Measurements from ENCODE around the gene LRRC4. TPM values are rescaled to one million over a fixed set of nuclear protein-coding genes. Genes with fewer than 3 reads are reported as not detected.
A peak's percentile ranks its signal among the peaks of the same experiment; 100 is the strongest.

Gene LRRC4
- total RNA-seq, 1 donor from 2014 or later = 4.4 TPM

DNA sequence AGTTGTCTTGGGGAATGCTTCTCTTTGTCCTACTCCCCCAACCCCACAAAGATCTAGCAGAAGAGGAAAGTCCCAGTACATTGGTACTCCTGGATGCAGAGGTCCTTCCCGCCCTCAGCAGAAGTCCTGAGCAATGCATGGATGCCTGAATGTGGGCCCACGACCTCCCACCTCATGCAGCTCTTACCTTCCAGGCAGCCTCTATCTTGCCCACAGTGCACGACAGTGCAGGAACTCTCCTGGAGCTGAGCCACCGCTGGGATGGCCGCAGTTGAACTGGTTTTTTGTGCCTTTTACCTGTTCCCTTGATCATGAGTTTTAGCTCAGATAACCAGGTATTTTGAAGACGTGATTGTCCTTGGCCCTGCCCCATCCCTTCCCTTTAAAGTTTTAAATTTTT, 37.9 kb downstream of the LRRC4 start:
- Histone ChIP-seq H3K36me3 (peaks cover 15% of the 10 kb centered on the region), H3K4me1 (peaks cover 69% of the 10 kb centered on the region)
- intact Hi-C loops (cut with micrococcal nuclease) = no loop called here

DNA sequence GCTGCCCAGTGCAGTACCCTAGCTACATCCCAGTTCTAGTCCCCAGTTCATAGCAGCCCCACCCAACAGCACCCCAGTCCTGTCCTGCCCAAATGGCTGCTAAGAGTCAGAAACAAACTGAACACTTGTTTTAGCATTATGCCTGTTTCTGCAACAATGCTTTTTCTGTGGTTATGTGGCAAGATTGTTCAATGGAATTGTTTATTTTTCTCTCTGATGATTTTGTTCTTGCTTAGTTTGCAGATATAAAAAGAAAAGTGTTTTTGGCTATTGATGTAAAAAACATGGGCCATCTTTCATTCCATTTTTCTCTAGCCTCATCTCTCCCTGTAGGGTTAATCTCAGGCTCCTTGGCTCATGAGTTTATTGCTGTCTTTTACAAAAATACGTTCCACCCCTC, 42.5 kb downstream of the LRRC4 start:
- Histone ChIP-seq H3K4me3 (no peak overlapping the region), H3K4me1 (peaks cover 65% of the 10 kb centered on the region), H3K27ac (replicated peaks) (no peak overlapping the region), H3K27me3 (ENCODE audit: low read depth) (no peaks in the 10 kb centered on the region), H3K9me3 (replicated peaks) (no peaks in the 10 kb centered on the region), H3K36me3 (peaks cover 15% of the 10 kb centered on the region)
- TF ChIP-seq, protein P1, sequence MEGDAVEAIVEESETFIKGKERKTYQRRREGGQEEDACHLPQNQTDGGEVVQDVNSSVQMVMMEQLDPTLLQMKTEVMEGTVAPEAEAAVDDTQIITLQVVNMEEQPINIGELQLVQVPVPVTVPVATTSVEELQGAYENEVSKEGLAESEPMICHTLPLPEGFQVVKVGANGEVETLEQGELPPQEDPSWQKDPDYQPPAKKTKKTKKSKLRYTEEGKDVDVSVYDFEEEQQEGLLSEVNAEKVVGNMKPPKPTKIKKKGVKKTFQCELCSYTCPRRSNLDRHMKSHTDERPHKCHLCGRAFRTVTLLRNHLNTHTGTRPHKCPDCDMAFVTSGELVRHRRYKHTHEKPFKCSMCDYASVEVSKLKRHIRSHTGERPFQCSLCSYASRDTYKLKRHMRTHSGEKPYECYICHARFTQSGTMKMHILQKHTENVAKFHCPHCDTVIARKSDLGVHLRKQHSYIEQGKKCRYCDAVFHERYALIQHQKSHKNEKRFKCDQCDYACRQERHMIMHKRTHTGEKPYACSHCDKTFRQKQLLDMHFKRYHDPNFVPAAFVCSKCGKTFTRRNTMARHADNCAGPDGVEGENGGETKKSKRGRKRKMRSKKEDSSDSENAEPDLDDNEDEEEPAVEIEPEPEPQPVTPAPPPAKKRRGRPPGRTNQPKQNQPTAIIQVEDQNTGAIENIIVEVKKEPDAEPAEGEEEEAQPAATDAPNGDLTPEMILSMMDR (IDR thresholded peaks at IDR 0.05; ENCODE audit: borderline replicate concordance) = no peak
- no peak for DNase-seq
- intact Hi-C loops (cut with micrococcal nuclease) = no loop called here

More for the DNA sequence above, 37.9 kb downstream of the LRRC4 start:
- H3K27me3 ChIP-seq (ENCODE audit: low read depth) = no peaks in the 10 kb centered on the region
- H3K27ac ChIP-seq (replicated peaks) = no peak overlapping the region
- no peaks in the 10 kb centered on the region for H3K9me3 ChIP-seq (replicated peaks)
- H3K4me3 ChIP-seq = no peak overlapping the region
- TF ChIP-seq, protein P1 (IDR thresholded peaks at IDR 0.05; ENCODE audit: borderline replicate concordance) = no peak
- no peak for DNase-seq

DNA sequence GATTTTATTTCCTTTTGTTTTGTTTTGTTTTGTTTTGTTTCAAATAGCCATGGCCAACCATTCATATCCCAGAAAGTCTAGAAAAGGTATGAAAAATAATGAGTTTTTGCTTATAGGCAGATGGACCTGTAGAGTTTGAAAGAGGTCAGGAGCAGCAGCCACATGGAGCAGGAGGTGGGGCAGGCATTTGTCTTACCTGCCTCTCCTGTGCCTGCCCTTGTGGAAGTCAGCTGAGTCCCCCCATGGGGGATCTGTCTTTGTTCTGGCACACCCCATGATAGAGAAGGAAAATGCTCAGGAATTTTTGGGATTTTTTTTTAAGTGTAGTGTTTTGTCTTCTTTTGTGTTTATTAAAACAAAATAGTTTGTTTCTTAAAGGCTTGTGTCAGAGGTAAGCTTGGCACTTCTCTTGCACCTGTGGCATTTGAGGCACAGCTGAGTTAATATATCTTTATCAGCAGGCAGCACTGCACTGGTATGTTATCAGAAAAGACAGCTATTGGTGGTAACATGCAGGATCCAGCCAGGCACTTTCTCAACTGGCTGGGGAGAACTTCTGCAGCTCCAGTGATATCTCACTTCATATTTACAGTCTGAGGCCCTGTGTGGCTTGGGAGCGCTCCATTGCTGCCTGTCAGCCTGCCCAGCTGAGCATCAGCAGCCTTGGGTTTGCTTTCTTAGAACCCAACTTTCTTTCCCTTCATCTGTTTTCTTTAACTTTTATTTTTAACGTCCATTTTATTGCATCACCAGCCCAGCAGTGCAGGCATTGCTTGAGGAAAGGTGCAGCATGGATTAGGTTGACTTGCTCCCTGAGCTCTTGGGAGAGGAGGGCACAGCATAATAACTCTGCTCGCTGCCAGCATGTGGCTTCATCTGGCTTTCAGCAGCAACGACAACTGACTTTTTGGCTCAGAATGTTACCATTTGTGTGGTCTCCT, 44.4 kb downstream of the LRRC4 start:
- Histone ChIP-seq H3K36me3 (peaks cover 11% of the 10 kb centered on the region), H3K4me1 (peaks cover 66% of the 10 kb centered on the region), H3K27ac (replicated peaks) (peak overlapping the region; percentile 47), H3K9me3 (replicated peaks) (no peaks in the 10 kb centered on the region), H3K27me3 (ENCODE audit: low read depth) (no peaks in the 10 kb centered on the region), H3K4me3 (no peak overlapping the region)
- DNase-seq = peak; percentile 42
- TF ChIP-seq, protein P1 (IDR thresholded peaks at IDR 0.05; ENCODE audit: borderline replicate concordance) = no peak
- intact Hi-C loops (cut with micrococcal nuclease) = no loop called here

DNA sequence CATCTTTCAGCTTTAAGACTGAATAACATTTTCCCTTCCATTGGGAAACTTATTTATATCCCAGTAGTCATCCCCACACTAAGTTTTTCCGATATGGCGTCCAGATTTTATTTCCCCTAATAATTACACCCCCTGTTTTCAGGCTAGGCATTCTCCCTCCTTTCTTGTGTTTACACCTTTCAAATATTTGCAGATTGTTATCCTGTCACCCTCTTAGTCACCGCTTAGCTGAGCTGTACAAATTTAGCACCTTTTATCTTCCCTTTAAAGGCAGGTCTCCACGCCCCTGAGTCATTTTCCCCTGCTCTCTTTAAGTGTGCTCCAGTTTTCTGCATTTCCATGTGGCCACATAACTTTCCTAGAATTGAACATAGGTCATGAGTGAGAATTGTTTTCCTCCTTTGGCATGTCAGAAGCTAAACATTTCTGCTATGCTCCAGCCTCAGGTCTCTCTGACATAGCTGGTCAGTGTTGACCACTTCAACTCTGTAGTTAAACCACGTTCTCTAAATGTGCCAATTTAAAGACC, 47.4 kb downstream of the LRRC4 start:
- H3K4me3 ChIP-seq = no peak overlapping the region
- H3K27me3 ChIP-seq (ENCODE audit: low read depth) = no peaks in the 10 kb centered on the region
- TF ChIP-seq, protein P1 (IDR thresholded peaks at IDR 0.05; ENCODE audit: borderline replicate concordance) = no peak
- no peaks in the 10 kb centered on the region for H3K36me3 ChIP-seq
- intact Hi-C loops (cut with micrococcal nuclease) = no loop called here
- no peak overlapping the region for H3K27ac ChIP-seq (replicated peaks)
- peaks cover 54% of the 10 kb centered on the region for H3K4me1 ChIP-seq
- no peaks in the 10 kb centered on the region for H3K9me3 ChIP-seq (replicated peaks)
- no peak for DNase-seq

DNA sequence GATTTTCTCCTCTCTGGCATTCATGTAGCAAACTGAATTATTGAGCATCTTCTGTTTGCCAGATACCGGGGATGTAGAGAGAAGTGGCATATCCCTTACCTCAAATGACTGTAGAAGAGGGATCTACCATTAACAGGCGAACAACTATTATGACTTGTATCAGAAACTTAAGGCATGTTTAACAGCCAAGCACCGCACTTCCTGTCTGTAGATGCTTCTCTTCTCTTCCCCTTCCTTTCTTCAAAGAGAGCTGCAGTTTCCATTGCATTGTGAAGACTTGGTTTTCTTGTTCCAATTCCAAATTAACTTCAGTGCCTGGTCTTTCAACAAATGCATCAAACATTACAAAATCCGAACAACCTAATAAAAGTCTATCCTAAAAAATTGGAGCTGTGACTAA, 49.3 kb downstream of the LRRC4 start:
- H3K27ac ChIP-seq (replicated peaks) = no peak overlapping the region
- no peaks in the 10 kb centered on the region for H3K36me3 ChIP-seq
- H3K4me1 ChIP-seq = peaks cover 35% of the 10 kb centered on the region
- no peak for DNase-seq
- intact Hi-C loops (cut with micrococcal nuclease) = no loop called here
- TF ChIP-seq, protein P1 (IDR thresholded peaks at IDR 0.05; ENCODE audit: borderline replicate concordance) = no peak
- H3K4me3 ChIP-seq = no peak overlapping the region
- H3K27me3 ChIP-seq (ENCODE audit: low read depth) = no peaks in the 10 kb centered on the region
- peaks cover 4% of the 10 kb centered on the region for H3K9me3 ChIP-seq (replicated peaks)
